SU-DHL-6 (cell line): ENCODE data around the gene SPDYA.

ENCODE experiments used
- EZH2phosphoT487 ChIP-seq: fragments of 200-600 bp; sonication (generic), shearing (Covaris generic); conservative IDR thresholded peaks from 2 replicates; pipeline ENCODE4 v1.6.1; 2018; ENCODE audit warnings: mild to moderate bottlenecking, antibody characterized with exemption, low read length, moderate library complexity, mixed read lengths
- TF ChIP-seq, protein P1 (sequence below): fragments of 200-600 bp; sonication (generic); IDR thresholded peaks from one replicate; pipeline ENCODE4 v1.5.1; 2017; ENCODE audit warnings: antibody characterized with exemption, mild to moderate bottlenecking, low read length, moderate library complexity; ENCODE audit not compliant: insufficient read depth, poor library complexity, severe bottlenecking

DNA sequence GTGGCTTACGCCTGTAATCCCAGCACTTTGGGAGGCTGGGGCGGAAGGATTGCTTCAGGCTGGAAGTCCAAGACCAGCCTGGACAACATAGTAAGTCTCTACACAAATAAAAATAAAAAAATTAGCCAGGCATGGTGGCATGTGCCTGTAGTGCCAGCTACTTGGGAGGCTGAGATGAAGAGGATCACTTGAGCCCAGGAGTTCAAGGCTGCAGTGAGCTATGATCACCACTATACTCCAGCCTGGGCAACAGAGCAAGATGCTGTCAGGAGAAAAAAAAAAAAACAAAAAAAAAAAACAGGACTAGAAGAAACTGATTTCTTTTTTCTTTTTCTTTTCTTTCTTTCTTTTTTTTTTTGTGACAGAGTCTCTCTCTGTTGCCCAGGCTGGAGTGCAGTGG is 13.6 kb downstream of the SPDYA start:
- TF ChIP-seq, protein P1, sequence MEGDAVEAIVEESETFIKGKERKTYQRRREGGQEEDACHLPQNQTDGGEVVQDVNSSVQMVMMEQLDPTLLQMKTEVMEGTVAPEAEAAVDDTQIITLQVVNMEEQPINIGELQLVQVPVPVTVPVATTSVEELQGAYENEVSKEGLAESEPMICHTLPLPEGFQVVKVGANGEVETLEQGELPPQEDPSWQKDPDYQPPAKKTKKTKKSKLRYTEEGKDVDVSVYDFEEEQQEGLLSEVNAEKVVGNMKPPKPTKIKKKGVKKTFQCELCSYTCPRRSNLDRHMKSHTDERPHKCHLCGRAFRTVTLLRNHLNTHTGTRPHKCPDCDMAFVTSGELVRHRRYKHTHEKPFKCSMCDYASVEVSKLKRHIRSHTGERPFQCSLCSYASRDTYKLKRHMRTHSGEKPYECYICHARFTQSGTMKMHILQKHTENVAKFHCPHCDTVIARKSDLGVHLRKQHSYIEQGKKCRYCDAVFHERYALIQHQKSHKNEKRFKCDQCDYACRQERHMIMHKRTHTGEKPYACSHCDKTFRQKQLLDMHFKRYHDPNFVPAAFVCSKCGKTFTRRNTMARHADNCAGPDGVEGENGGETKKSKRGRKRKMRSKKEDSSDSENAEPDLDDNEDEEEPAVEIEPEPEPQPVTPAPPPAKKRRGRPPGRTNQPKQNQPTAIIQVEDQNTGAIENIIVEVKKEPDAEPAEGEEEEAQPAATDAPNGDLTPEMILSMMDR = no peak
- TF ChIP-seq EZH2phosphoT487 = no peak
